ENCODE results near the gene UCK1. TPM values are rescaled to one million over a fixed set of nuclear protein-coding genes. Genes with fewer than 3 reads are reported as not detected.

Gene UCK1
- polyA plus RNA-seq, 2 of the 4 experiments (the other 2 are of a cell fraction) = 18.0 to 26.5 TPM

DNA sequence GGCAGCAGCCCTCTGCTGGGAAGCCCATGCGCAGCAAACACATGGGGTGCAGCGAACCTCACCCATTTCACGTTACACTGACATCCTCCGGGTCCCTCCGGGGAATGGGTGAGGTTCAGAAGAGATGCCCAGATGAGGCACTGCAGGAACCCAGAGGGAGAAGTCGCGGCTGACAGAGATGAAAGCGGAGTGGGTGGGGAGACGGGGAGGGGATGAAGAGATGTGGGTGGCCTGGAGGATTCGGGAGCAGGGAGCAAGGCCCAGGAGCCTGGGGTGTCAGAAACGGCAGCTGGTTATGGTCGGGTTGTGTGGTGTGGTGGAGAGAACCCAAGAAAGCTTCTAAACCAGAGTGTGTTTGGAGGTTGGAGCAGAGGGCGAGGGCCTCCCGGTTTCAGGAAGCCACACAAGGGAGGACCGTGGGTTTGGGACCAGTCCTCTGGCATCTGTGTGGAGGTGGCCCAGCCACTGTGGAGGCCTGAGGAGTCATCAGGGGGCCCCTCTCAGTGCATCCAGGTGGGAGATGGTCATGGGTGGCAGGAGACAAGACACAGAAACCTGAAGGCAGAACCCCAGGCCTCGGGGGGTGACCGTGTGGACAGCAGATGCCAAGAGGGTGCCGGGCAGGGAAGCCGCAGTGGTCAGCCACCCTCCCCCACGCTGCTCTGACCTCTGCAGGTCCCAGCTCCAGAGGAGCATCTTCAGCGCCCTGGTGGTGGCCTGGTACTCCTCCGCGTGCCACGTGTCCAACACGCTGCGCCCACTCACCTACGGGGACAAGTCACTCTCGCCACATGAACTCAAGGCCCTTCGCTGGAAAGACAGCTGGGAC, 8.6 kb downstream of the UCK1 start:
- ChIA-PET POLR2A (no interaction called here), CTCF (interaction anchor here (0.7 to 1.1 kb wide), 2 partner anchors 130 to 225 kb away, joined by 3 to 4 read pairs; no protein-coding TSS in a partner anchor)
- ATAC-seq (no peak), DNase-seq (ENCODE audit: low read depth in 1 of 2, low spot score in 1 of 2) (no peak), FAIRE-seq (no peak)
- TF ChIP-seq RAD21 (conservative IDR thresholded peaks at IDR 0.05 in 1 of 2, IDR thresholded peaks at IDR 0.05 in 1 of 2) = no peak
- no peak for TF ChIP-seq BHLHE40 (IDR thresholded peaks at IDR 0.05; ENCODE audit: low read depth, low read length)
- no peak for TF ChIP-seq HOXB5 (CRISPR knock-in tag; IDR thresholded peaks at IDR 0.05)
- TF ChIP-seq FOXS1 (CRISPR knock-in tag; IDR thresholded peaks at IDR 0.05) = no peak
- TF ChIP-seq, protein P1, sequence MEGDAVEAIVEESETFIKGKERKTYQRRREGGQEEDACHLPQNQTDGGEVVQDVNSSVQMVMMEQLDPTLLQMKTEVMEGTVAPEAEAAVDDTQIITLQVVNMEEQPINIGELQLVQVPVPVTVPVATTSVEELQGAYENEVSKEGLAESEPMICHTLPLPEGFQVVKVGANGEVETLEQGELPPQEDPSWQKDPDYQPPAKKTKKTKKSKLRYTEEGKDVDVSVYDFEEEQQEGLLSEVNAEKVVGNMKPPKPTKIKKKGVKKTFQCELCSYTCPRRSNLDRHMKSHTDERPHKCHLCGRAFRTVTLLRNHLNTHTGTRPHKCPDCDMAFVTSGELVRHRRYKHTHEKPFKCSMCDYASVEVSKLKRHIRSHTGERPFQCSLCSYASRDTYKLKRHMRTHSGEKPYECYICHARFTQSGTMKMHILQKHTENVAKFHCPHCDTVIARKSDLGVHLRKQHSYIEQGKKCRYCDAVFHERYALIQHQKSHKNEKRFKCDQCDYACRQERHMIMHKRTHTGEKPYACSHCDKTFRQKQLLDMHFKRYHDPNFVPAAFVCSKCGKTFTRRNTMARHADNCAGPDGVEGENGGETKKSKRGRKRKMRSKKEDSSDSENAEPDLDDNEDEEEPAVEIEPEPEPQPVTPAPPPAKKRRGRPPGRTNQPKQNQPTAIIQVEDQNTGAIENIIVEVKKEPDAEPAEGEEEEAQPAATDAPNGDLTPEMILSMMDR (IDR thresholded peaks at IDR 0.05) = no peak
- TF ChIP-seq FOSL2 (IDR thresholded peaks at IDR 0.05) = no peak
- TF ChIP-seq FOSL2 (CRISPR knock-in tag; IDR thresholded peaks at IDR 0.05) = no peak
- TF ChIP-seq GATA3 (IDR thresholded peaks at IDR 0.05; ENCODE audit: borderline replicate concordance) = no peak
- no peak for TF ChIP-seq PHF8 (IDR thresholded peaks at IDR 0.05; ENCODE audit: borderline replicate concordance, low read depth)
- no peak for TF ChIP-seq CHD2 (IDR thresholded peaks at IDR 0.05; ENCODE audit: low read length, partially characterized antibody)
- no peak for TF ChIP-seq MAFK (IDR thresholded peaks at IDR 0.05; ENCODE audit: partially characterized antibody)
- TF ChIP-seq RNF2 (IDR thresholded peaks at IDR 0.05; ENCODE audit: borderline replicate concordance, low read depth) = no peak
- no peaks in the 10 kb centered on the region for H3K9me3 ChIP-seq
- 92% methylated on average over 28 of the region's 29 CpGs for WGBS (ENCODE audit: missing lambda C conversion rate)
- H3K4me2 ChIP-seq = no peak overlapping the region
- no peaks in the 10 kb centered on the region for H3K4me1 ChIP-seq
- H3K4me3 ChIP-seq = no peak overlapping the region
- H3K27ac ChIP-seq = no peak overlapping the region

GRCh38 chr9:131521822-131522221, 9.2 kb downstream of the UCK1 start:
- ATAC-seq (no peak; a peak in 1 of 6 replicates), DNase-seq (ENCODE audit: low read depth in 1 of 2, low spot score in 1 of 2) (no peak), FAIRE-seq (no peak)
- no peak for TF ChIP-seq CBX8 (IDR thresholded peaks at IDR 0.05)
- no peak for TF ChIP-seq SREBF2 (IDR thresholded peaks at IDR 0.05)
- TF ChIP-seq JUN (IDR thresholded peaks at IDR 0.05) = no peak
- no peak for TF ChIP-seq RARB (CRISPR knock-in tag; IDR thresholded peaks at IDR 0.05)
- no peak for TF ChIP-seq POLR2A (IDR thresholded peaks at IDR 0.05; ENCODE audit: low read length)
- TF ChIP-seq, protein P2, sequence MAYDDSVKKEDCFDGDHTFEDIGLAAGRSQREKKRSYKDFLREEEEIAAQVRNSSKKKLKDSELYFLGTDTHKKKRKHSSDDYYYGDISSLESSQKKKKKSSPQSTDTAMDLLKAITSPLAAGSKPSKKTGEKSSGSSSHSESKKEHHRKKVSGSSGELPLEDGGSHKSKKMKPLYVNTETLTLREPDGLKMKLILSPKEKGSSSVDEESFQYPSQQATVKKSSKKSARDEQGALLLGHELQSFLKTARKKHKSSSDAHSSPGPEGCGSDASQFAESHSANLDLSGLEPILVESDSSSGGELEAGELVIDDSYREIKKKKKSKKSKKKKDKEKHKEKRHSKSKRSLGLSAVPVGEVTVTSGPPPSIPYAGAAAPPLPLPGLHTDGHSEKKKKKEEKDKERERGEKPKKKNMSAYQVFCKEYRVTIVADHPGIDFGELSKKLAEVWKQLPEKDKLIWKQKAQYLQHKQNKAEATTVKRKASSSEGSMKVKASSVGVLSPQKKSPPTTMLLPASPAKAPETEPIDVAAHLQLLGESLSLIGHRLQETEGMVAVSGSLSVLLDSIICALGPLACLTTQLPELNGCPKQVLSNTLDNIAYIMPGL (CRISPR knock-in tag; IDR thresholded peaks at IDR 0.05; ENCODE audit: borderline replicate concordance) = no peak
- no peak for TF ChIP-seq ESRRA (IDR thresholded peaks at IDR 0.05; ENCODE audit: borderline replicate concordance, low read length)
- no peak for TF ChIP-seq CEBPB (IDR thresholded peaks at IDR 0.05)
- ChIA-PET POLR2A (no interaction called here), CTCF (no interaction called here)
- 96% methylated on average over 13 of the region's 13 CpGs for WGBS (ENCODE audit: missing lambda C conversion rate)
- Histone ChIP-seq H3K9me3 (no peaks in the 10 kb centered on the region), H3K4me1 (no peaks in the 10 kb centered on the region), H3K4me3 (no peak overlapping the region), H3K27ac (no peak overlapping the region), H3K4me2 (no peak overlapping the region)

GRCh38 chr9:131521203-131521602, 9.9 kb downstream of the UCK1 start:
- H3K4me1 ChIP-seq = no peaks in the 10 kb centered on the region
- ATAC-seq (no peak), DNase-seq (ENCODE audit: low read depth in 1 of 2, low spot score in 1 of 2) (no peak), FAIRE-seq (no peak)
- 89% methylated on average over 10 of the region's 10 CpGs for WGBS (ENCODE audit: missing lambda C conversion rate)
- no peak overlapping the region for H3K27ac ChIP-seq
- ChIA-PET CTCF (no interaction called here), POLR2A (no interaction called here)
- H3K4me3 ChIP-seq = no peak overlapping the region
- no peak overlapping the region for H3K4me2 ChIP-seq
- no peaks in the 10 kb centered on the region for H3K9me3 ChIP-seq
- TF ChIP-seq TP53 (CRISPR knock-in tag; IDR thresholded peaks at IDR 0.05) = no peak
- TF ChIP-seq ZFP36 (IDR thresholded peaks at IDR 0.05; ENCODE audit: borderline replicate concordance, partially characterized antibody) = no peak
- TF ChIP-seq EP300 (IDR thresholded peaks at IDR 0.05) = no peak
- no peak for TF ChIP-seq HEYL (CRISPR knock-in tag; IDR thresholded peaks at IDR 0.05)
- no peak for TF ChIP-seq POLR2A (IDR thresholded peaks at IDR 0.05; ENCODE audit: low read length)
- TF ChIP-seq BHLHE40 (IDR thresholded peaks at IDR 0.05; ENCODE audit: low read depth, low read length) = no peak
- no peak for TF ChIP-seq ZC3H11A (IDR thresholded peaks at IDR 0.05)
- no peak for TF ChIP-seq PHF8 (IDR thresholded peaks at IDR 0.05; ENCODE audit: borderline replicate concordance, low read depth)
- TF ChIP-seq, protein P2 (CRISPR knock-in tag; IDR thresholded peaks at IDR 0.05; ENCODE audit: borderline replicate concordance) = no peak
- TF ChIP-seq ZNF302 (CRISPR knock-in tag; IDR thresholded peaks at IDR 0.05) = no peak
- TF ChIP-seq SREBF2 (IDR thresholded peaks at IDR 0.05) = no peak
- no peak for TF ChIP-seq BCL3 (IDR thresholded peaks at IDR 0.05)
- TF ChIP-seq NR3C1 (IDR thresholded peaks at IDR 0.05) = no peak
